Left lung (tissue), 10 donors: ENCODE results near the gene SLC25A48. TPM values are rescaled to one million over a fixed set of nuclear protein-coding genes. Genes with fewer than 3 reads are reported as not detected.

Experiments used
- ATAC-seq: fragments of 200-7000 bp; cut with Tn5 transposase; one replicate; pipeline ENCODE4 v1.9.1; 2020; ENCODE audit warnings: moderate library complexity
- DNase-seq, 4 donors: peaks; one replicate each; pipeline ENCODE4 v3.0.0-alpha.2; 2013 to 2020
- H3K27ac ChIP-seq, 2 donors: fragments of 200-600 bp; sonication (generic) in 1 of 2; one replicate each; pipeline versions ENCODE4 v1.5.0 to v1.8.0; 2020 to 2021
- H3K27me3 ChIP-seq, 2 donors: fragments of 200-600 bp; sonication (generic) in 1 of 2; one replicate each; pipeline versions ENCODE4 v1.5.0 to v1.8.0; 2020 to 2021
- H3K36me3 ChIP-seq, 2 donors: fragments of 200-600 bp; sonication (generic) in 1 of 2; one replicate each; pipeline versions ENCODE4 v1.5.0 to v1.8.0; 2020 to 2021
- H3K4me1 ChIP-seq, 2 donors: fragments of 200-600 bp; one replicate each; pipeline ENCODE4 v1.8.0; 2021
- H3K4me3 ChIP-seq, 2 donors: fragments of 200-600 bp; sonication (generic) in 1 of 2; one replicate each; pipeline versions ENCODE4 v1.5.0 to v1.8.0; 2020 to 2021; ENCODE audit warnings: mild to moderate bottlenecking in 1 of 2
- H3K9me3 ChIP-seq, 2 donors: fragments of 200-600 bp; sonication (generic) in 1 of 2; one replicate each; pipeline versions ENCODE4 v1.5.0 to v1.8.0; 2020 to 2021
- CTCF ChIP-seq, 2 donors: fragments of 200-600 bp; sonication (generic) in 1 of 2; IDR thresholded peaks; one replicate each; pipeline versions ENCODE4 v1.5.0 to v1.8.0; 2021; ENCODE audit warnings: antibody characterized with exemption in 2 of 2
- intact Hi-C, 2 donors: fragments of 100-400 bp; cut with DNase I; formaldehyde crosslinking; loops; one replicate each; pipeline versions ENCODE4 v1.11.2 to v1.14.2; 2022
- polyA plus RNA-seq, 6 donors: library from polyadenylated mRNA; unstranded; fragments of 120-200 nt; gene quantifications; one replicate each; pipeline ENCODE4 v1.2.1, GENCODE V29; 2013; ENCODE audit not compliant: insufficient read length in 6 of 6
- total RNA-seq, 2 donors: library from RNA; stranded (reverse); fragmentation: NEBNext Ultra II Directional; extraction: Animal tissue kit (Norgen Biotek cat#: 25700); gene quantifications; one replicate each; pipeline ENCODE4 v1.2.1, GENCODE V29; 2021
- donor health status: DM: no; HTN: yes; CAD: no.
- donor health status: DM: no; HTN: no; CAD: no.

The SLC25A48 gene
- total and polyA plus RNA-seq, 8 donors, result 0.64 to 1.7 (median 1.0) TPM; not detected in 1

GRCh38 chr5:135829681-135830383 lies 4.6 kb upstream of the SLC25A48 start:
- no peaks in the 10 kb centered on the region for H3K36me3 ChIP-seq
- ATAC-seq (peak; percentile 74), DNase-seq (peak in 3 of 4 donors; percentile 65 to 85 (median 82))
- peaks cover under 1 to 5% of the 10 kb centered on the region in 2 donors for H3K4me1 ChIP-seq
- intact Hi-C loops, result loop anchor here in 1 of 2 donors (5.0 kb wide), 1 partner anchor 263 kb away; no protein-coding TSS in a partner anchor
- peak; percentile 60 to 77 for TF ChIP-seq CTCF (IDR thresholded peaks at IDR 0.05)
- H3K27ac ChIP-seq, result no peak overlapping the region
- H3K4me3 ChIP-seq, result no peak overlapping the region
- H3K27me3 ChIP-seq, result peaks cover 7 to 51% of the 10 kb centered on the region in 2 donors
- H3K9me3 ChIP-seq, result no peaks in the 10 kb centered on the region

GRCh38 chr5:135830384-135830700 lies 4.1 kb upstream of the SLC25A48 start:
- intact Hi-C loops, result no loop called here
- peaks cover 4 to 9% of the 10 kb centered on the region in 2 donors for H3K4me1 ChIP-seq
- DNase-seq (no peak), ATAC-seq (no peak)
- no peak overlapping the region for H3K27ac ChIP-seq
- TF ChIP-seq CTCF (IDR thresholded peaks at IDR 0.05), result peak in 1 of 2 donors; percentile 3
- H3K4me3 ChIP-seq, result no peak overlapping the region
- peaks cover 12 to 56% of the 10 kb centered on the region in 2 donors for H3K27me3 ChIP-seq
- H3K36me3 ChIP-seq, result no peaks in the 10 kb centered on the region
- H3K9me3 ChIP-seq, result no peaks in the 10 kb centered on the region

GRCh38 chr5:135830876-135831275 lies 3.6 kb upstream of the SLC25A48 start:
- Histone ChIP-seq H3K9me3 (no peaks in the 10 kb centered on the region), H3K4me1 (peaks cover 4 to 9% of the 10 kb centered on the region in 2 donors), H3K27ac (no peak overlapping the region), H3K27me3 (peaks cover 17 to 62% of the 10 kb centered on the region in 2 donors), H3K36me3 (no peaks in the 10 kb centered on the region), H3K4me3 (no peak overlapping the region)
- DNase-seq (no peak), ATAC-seq (no peak)
- TF ChIP-seq CTCF (IDR thresholded peaks at IDR 0.05), result no peak
- intact Hi-C loops, result no loop called here

GRCh38 chr5:135831439-135831838 lies 3.0 kb upstream of the SLC25A48 start:
- TF ChIP-seq CTCF (IDR thresholded peaks at IDR 0.05), result no peak
- Histone ChIP-seq H3K36me3 (no peaks in the 10 kb centered on the region), H3K4me1 (peaks cover 4 to 9% of the 10 kb centered on the region in 2 donors), H3K4me3 (no peak overlapping the region), H3K27me3 (peaks cover 20 to 67% of the 10 kb centered on the region in 2 donors), H3K9me3 (no peaks in the 10 kb centered on the region), H3K27ac (no peak overlapping the region)
- ATAC-seq (no peak), DNase-seq (no peak)
- intact Hi-C loops, result no loop called here

- intact Hi-C loops, result no loop called here
- H3K27me3 ChIP-seq, result peaks cover 20 to 72% of the 10 kb centered on the region in 2 donors
These were observed 2.5 kb upstream of the SLC25A48 start for GRCh38 chr5:135831851-135832555.

More at GRCh38 chr5:135831851-135832555, 2.5 kb upstream of the SLC25A48 start:
- H3K36me3 ChIP-seq, result no peaks in the 10 kb centered on the region
- peaks cover 4 to 9% of the 10 kb centered on the region in 2 donors for H3K4me1 ChIP-seq
- no peak overlapping the region for H3K27ac ChIP-seq
- ATAC-seq (no peak), DNase-seq (no peak)
- no peak overlapping the region for H3K4me3 ChIP-seq
- H3K9me3 ChIP-seq, result no peaks in the 10 kb centered on the region
- no peak for TF ChIP-seq CTCF (IDR thresholded peaks at IDR 0.05)
